H54 (cell line): Measurements from ENCODE around the gene RNASE3.
"Not testable (repeated sequence)": the region's sequence is repeated elsewhere in the genome, so short reads cannot be mapped to it uniquely, and the experiment has no call there.

Experiments
- DNase-seq: peaks from one replicate; pipeline ENCODE4 v3.0.0; 2011; ENCODE audit warnings: low spot score, mixed read lengths; ENCODE audit not compliant: insufficient read length
- FAIRE-seq: peaks from 3 replicates; lab custom pipeline; 2011; peaks lifted over from hg19 to GRCh38; lab: Jason Lieb, UNC
- POLR2A ChIP-seq: IDR thresholded peaks from 2 replicates; pipeline ENCODE4 v1.6.1; 2011; ENCODE audit warnings: low read depth, mild to moderate bottlenecking, low read length

Gene RNASE3

GRCh38 chr14:20891126-20891825, at the start of gene RNASE3:
TSS of gene RNASE3 (plus strand) at chr14:20891385. CDS start at chr14:20891687, 302 bp downstream.
- not testable (repeated sequence) for FAIRE-seq

GRCh38 chr14:20846560-20846959, 44.6 kb upstream of the RNASE3 start:
- TF ChIP-seq POLR2A = no peak
- FAIRE-seq (no peak), DNase-seq (no peak)

More at GRCh38 chr14:20891126-20891825, at the start of gene RNASE3:
- DNase-seq = not testable (repeated sequence)

GRCh38 chr14:20848316-20848954, 42.8 kb upstream of the RNASE3 start:
- no peak for TF ChIP-seq POLR2A
- DNase-seq = peak; percentile 42
- peak; percentile 95 for FAIRE-seq

GRCh38 chr14:20848955-20849570, 42.1 kb upstream of the RNASE3 start:
- FAIRE-seq (no peak), DNase-seq (no peak)
- TF ChIP-seq POLR2A = no peak

- no peak for TF ChIP-seq POLR2A
- no peak for DNase-seq
- FAIRE-seq = no peak
Observed at GRCh38 chr14:20853042-20853441, 38.1 kb upstream of the RNASE3 start.

- DNase-seq (peak; percentile 25), FAIRE-seq (peak; percentile 83)
- TF ChIP-seq POLR2A = no peak
Observed at GRCh38 chr14:20855652-20856291, 35.4 kb upstream of the RNASE3 start.

GRCh38 chr14:20857207-20857606, 34.0 kb upstream of the RNASE3 start:
- no peak for DNase-seq
- TF ChIP-seq POLR2A = no peak
- no peak for FAIRE-seq

- peak; percentile 20 for FAIRE-seq
- DNase-seq = no peak
- TF ChIP-seq POLR2A = no peak
Observed at GRCh38 chr14:20857630-20858261, 33.4 kb upstream of the RNASE3 start.

GRCh38 chr14:20866194-20866593, 25.0 kb upstream of the RNASE3 start:
- DNase-seq = no peak
- no peak for FAIRE-seq
- no peak for TF ChIP-seq POLR2A

GRCh38 chr14:20866963-20867362, 24.2 kb upstream of the RNASE3 start:
- no peak for TF ChIP-seq POLR2A
- DNase-seq = no peak
- no peak for FAIRE-seq

GRCh38 chr14:20873370-20874177, 17.6 kb upstream of the RNASE3 start:
- peak; percentile 29 for DNase-seq
- no peak for TF ChIP-seq POLR2A
- no peak for FAIRE-seq

- no peak for TF ChIP-seq POLR2A
- DNase-seq = no peak
- no peak for FAIRE-seq
Observed at GRCh38 chr14:20877016-20877415, 14.2 kb upstream of the RNASE3 start.

- DNase-seq = no peak
- no peak for TF ChIP-seq POLR2A
- FAIRE-seq = no peak
Observed at GRCh38 chr14:20878695-20879094, 12.5 kb upstream of the RNASE3 start.

GRCh38 chr14:20881229-20881628, 10.0 kb upstream of the RNASE3 start:
- not testable (repeated sequence) for DNase-seq, FAIRE-seq

- not testable (repeated sequence) for FAIRE-seq, DNase-seq
Observed at GRCh38 chr14:20882787-20883186, 8.4 kb upstream of the RNASE3 start.

- DNase-seq, FAIRE-seq: not testable (repeated sequence)
Observed at GRCh38 chr14:20888411-20888810, 2.8 kb upstream of the RNASE3 start.

GRCh38 chr14:20895322-20895721, 4.1 kb downstream of the RNASE3 start:
- DNase-seq, FAIRE-seq: not testable (repeated sequence)
